ENCODE measurements around the gene PSMF1. TPM values are rescaled to one million over a fixed set of nuclear protein-coding genes. Genes with fewer than 3 reads are reported as not detected.

Gene PSMF1
- polyA plus RNA-seq, 4 donors = 43.6 to 118 (median 62.7) TPM

- 96 to 98% (median 97%) methylated on average over 12 of the region's 12 CpGs for WGBS, 3 donors
These were observed 42.6 kb downstream of the PSMF1 start for GRCh38 chr20:1160991-1161390.

GRCh38 chr20:1163105-1163504 lies 44.7 kb downstream of the PSMF1 start:
- Histone ChIP-seq H3K36me3 (ENCODE audit: control insufficient read depth in 3 of 3, insufficient read depth in 2 of 3, low read depth in 1 of 3, low read length in 3 of 3) (peaks cover 15 to 47% (median 34%) of the 10 kb centered on the region in 3 donors), H3K27me3 (ENCODE audit: control insufficient read depth in 3 of 3, insufficient read depth in 3 of 3, low read length in 3 of 3) (no peaks in the 10 kb centered on the region), H3K4me3 (ENCODE audit: low read depth in 1 of 3, low read length in 3 of 3) (no peak overlapping the region), H3K9me3 (ENCODE audit: control insufficient read depth in 2 of 2, insufficient read depth in 1 of 2, low read depth in 1 of 2, low read length in 1 of 2) (no peaks in the 10 kb centered on the region), H3K4me1 (ENCODE audit: control insufficient read depth in 3 of 3, insufficient read depth in 2 of 3, low read depth in 1 of 3, low read length in 2 of 3) (no peaks in the 10 kb centered on the region), H3K27ac (ENCODE audit: low read depth in 1 of 3, low read length in 2 of 3) (no peak overlapping the region)
- WGBS, 3 donors = 73 to 95% (median 92%) methylated on average over 6 of the region's 6 CpGs
- FAIRE-seq (no peak), DNase-seq (no peak)

More at GRCh38 chr20:1160991-1161390, 42.6 kb downstream of the PSMF1 start:
- Histone ChIP-seq H3K27me3 (ENCODE audit: control insufficient read depth in 3 of 3, insufficient read depth in 3 of 3, low read length in 3 of 3) (no peaks in the 10 kb centered on the region), H3K4me1 (ENCODE audit: control insufficient read depth in 3 of 3, insufficient read depth in 2 of 3, low read depth in 1 of 3, low read length in 2 of 3) (no peaks in the 10 kb centered on the region), H3K9me3 (ENCODE audit: control insufficient read depth in 2 of 2, insufficient read depth in 1 of 2, low read depth in 1 of 2, low read length in 1 of 2) (no peaks in the 10 kb centered on the region), H3K4me3 (ENCODE audit: low read depth in 1 of 3, low read length in 3 of 3) (no peak overlapping the region), H3K27ac (ENCODE audit: low read depth in 1 of 3, low read length in 2 of 3) (no peak overlapping the region), H3K36me3 (ENCODE audit: control insufficient read depth in 3 of 3, insufficient read depth in 2 of 3, low read depth in 1 of 3, low read length in 3 of 3) (peaks cover 15 to 44% (median 28%) of the 10 kb centered on the region in 3 donors)
- DNase-seq (no peak), FAIRE-seq (no peak)

- no peaks in the 10 kb centered on the region for H3K4me1 ChIP-seq (ENCODE audit: control insufficient read depth in 3 of 3, insufficient read depth in 2 of 3, low read depth in 1 of 3, low read length in 2 of 3)
- no peaks in the 10 kb centered on the region for H3K9me3 ChIP-seq (ENCODE audit: control insufficient read depth in 2 of 2, insufficient read depth in 1 of 2, low read depth in 1 of 2, low read length in 1 of 2)
- 88 to 97% (median 90%) methylated on average over 2 of the region's 2 CpGs for WGBS, 3 donors
- H3K27ac ChIP-seq (ENCODE audit: low read depth in 1 of 3, low read length in 2 of 3) = no peak overlapping the region
- peaks cover 15 to 47% (median 34%) of the 10 kb centered on the region in 3 donors for H3K36me3 ChIP-seq (ENCODE audit: control insufficient read depth in 3 of 3, insufficient read depth in 2 of 3, low read depth in 1 of 3, low read length in 3 of 3)
- no peak overlapping the region for H3K4me3 ChIP-seq (ENCODE audit: low read depth in 1 of 3, low read length in 3 of 3)
- FAIRE-seq (no peak), DNase-seq (no peak)
- H3K27me3 ChIP-seq (ENCODE audit: control insufficient read depth in 3 of 3, insufficient read depth in 3 of 3, low read length in 3 of 3) = no peaks in the 10 kb centered on the region
These were observed 45.3 kb downstream of the PSMF1 start for GRCh38 chr20:1163653-1164052.

DNA sequence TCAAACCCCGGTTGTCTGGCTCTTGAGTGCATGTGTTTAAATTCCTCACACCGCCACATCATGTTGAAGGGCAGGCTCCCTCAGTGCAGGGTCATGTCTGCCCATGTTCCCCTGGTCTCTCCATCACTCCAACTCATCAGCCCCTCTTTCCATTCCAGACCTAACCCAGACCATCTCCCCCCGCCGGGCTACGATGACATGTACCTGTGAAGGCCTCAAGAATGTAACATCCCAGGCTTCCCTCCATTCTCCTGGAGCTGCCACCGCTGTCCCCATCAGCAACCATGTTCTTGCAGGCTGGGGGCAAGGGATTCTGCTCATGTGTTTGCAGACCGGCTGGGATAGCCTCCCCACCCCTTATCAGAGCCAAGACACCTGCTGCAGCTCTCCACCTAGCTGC lies 46.5 kb downstream of the PSMF1 start:
- H3K27ac ChIP-seq (ENCODE audit: low read depth in 1 of 3, low read length in 2 of 3) = no peak overlapping the region
- no peak for FAIRE-seq
- H3K4me1 ChIP-seq (ENCODE audit: control insufficient read depth in 3 of 3, insufficient read depth in 2 of 3, low read depth in 1 of 3, low read length in 2 of 3) = no peaks in the 10 kb centered on the region
- WGBS, 3 donors = 97 to 99% (median 97%) methylated on average over 7 of the region's 7 CpGs
- no peaks in the 10 kb centered on the region for H3K9me3 ChIP-seq (ENCODE audit: control insufficient read depth in 2 of 2, insufficient read depth in 1 of 2, low read depth in 1 of 2, low read length in 1 of 2)
- H3K4me3 ChIP-seq (ENCODE audit: low read depth in 1 of 3, low read length in 3 of 3) = no peak overlapping the region
- no peak for DNase-seq
- H3K36me3 ChIP-seq (ENCODE audit: control insufficient read depth in 3 of 3, insufficient read depth in 2 of 3, low read depth in 1 of 3, low read length in 3 of 3) = peaks cover 15 to 53% (median 39%) of the 10 kb centered on the region in 3 donors
- H3K27me3 ChIP-seq (ENCODE audit: control insufficient read depth in 3 of 3, insufficient read depth in 3 of 3, low read length in 3 of 3) = no peaks in the 10 kb centered on the region

DNA sequence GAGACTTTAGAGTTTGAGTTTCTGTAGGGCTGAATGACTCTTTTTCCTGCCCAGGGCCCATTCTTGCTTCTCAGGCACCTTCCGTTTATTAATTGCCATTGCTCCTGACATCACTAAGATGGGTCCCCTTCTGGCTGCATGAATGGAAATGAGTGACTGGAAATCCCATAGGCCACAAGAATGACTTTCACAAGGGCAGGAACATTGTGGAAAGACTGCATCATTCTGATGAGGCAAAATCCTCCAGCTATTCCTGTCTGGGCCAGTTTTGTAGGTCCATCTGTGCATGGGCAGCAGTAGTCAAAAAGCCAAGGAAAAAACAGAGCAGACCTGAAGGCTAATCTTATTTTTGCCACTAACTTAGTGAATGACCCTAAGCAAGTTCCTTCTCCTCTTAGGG lies 47.1 kb downstream of the PSMF1 start:
- Histone ChIP-seq H3K27ac (ENCODE audit: low read depth in 1 of 3, low read length in 2 of 3) (no peak overlapping the region), H3K9me3 (ENCODE audit: control insufficient read depth in 2 of 2, insufficient read depth in 1 of 2, low read depth in 1 of 2, low read length in 1 of 2) (no peaks in the 10 kb centered on the region), H3K27me3 (ENCODE audit: control insufficient read depth in 3 of 3, insufficient read depth in 3 of 3, low read length in 3 of 3) (no peaks in the 10 kb centered on the region), H3K4me1 (ENCODE audit: control insufficient read depth in 3 of 3, insufficient read depth in 2 of 3, low read depth in 1 of 3, low read length in 2 of 3) (no peaks in the 10 kb centered on the region), H3K36me3 (ENCODE audit: control insufficient read depth in 3 of 3, insufficient read depth in 2 of 3, low read depth in 1 of 3, low read length in 3 of 3) (peaks cover 15 to 50% (median 37%) of the 10 kb centered on the region in 3 donors), H3K4me3 (ENCODE audit: low read depth in 1 of 3, low read length in 3 of 3) (no peak overlapping the region)
- FAIRE-seq = no peak
- 90 to 100% (median 100%) methylated on average over 1 of the region's 1 CpG for WGBS, 3 donors
- no peak for DNase-seq

- DNase-seq (no peak), FAIRE-seq (no peak)
- Histone ChIP-seq H3K9me3 (ENCODE audit: control insufficient read depth in 2 of 2, insufficient read depth in 1 of 2, low read depth in 1 of 2, low read length in 1 of 2) (no peaks in the 10 kb centered on the region), H3K4me3 (ENCODE audit: low read depth in 1 of 3, low read length in 3 of 3) (no peak overlapping the region), H3K4me1 (ENCODE audit: control insufficient read depth in 3 of 3, insufficient read depth in 2 of 3, low read depth in 1 of 3, low read length in 2 of 3) (no peaks in the 10 kb centered on the region), H3K36me3 (ENCODE audit: control insufficient read depth in 3 of 3, insufficient read depth in 2 of 3, low read depth in 1 of 3, low read length in 3 of 3) (peaks cover 15 to 50% (median 35%) of the 10 kb centered on the region in 3 donors), H3K27ac (ENCODE audit: low read depth in 1 of 3, low read length in 2 of 3) (no peak overlapping the region), H3K27me3 (ENCODE audit: control insufficient read depth in 3 of 3, insufficient read depth in 3 of 3, low read length in 3 of 3) (no peaks in the 10 kb centered on the region)
- WGBS, 3 donors = 95 to 96% (median 95%) methylated on average over 9 of the region's 9 CpGs
These were observed 47.5 kb downstream of the PSMF1 start for GRCh38 chr20:1165941-1166340.

DNA sequence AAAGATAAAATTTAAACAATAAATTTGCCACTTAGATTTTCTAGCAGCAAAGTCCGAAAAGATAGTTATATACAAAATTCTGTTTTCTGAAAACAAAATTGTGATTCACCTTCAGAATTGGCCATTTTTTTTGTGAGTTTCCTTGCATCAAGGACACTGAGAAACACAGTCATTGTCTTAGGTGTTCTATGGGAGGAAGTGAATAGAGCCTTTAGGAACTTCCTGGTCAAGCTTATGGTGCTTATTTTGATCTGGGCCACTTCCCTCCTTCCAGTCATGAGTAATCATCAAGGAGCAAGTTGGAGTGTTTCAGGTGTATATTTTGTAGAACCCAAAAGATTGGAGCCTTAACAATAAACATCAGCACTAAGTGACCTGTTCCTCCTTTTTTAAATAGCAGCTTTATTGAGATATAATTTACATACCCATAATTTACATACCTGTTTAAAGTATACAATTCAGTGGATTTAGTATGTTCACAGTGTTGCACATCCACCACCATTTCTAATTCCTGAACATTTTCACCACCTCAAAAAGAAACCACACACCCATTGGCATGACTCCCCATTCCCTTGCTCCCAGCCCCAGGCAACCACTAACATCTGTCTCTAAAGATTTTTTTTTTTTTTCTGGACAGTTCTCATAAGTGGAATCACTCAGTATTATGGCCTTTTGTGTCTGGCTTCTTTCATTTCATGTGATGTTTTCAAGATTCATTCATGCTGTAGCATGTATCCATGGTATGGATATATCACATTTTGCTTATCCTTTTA lies 48.7 kb downstream of the PSMF1 start:
- DNase-seq (no peak), FAIRE-seq (no peak)
- no peaks in the 10 kb centered on the region for H3K9me3 ChIP-seq (ENCODE audit: control insufficient read depth in 2 of 2, insufficient read depth in 1 of 2, low read depth in 1 of 2, low read length in 1 of 2)
- H3K4me1 ChIP-seq (ENCODE audit: control insufficient read depth in 3 of 3, insufficient read depth in 2 of 3, low read depth in 1 of 3, low read length in 2 of 3) = no peaks in the 10 kb centered on the region
- H3K4me3 ChIP-seq (ENCODE audit: low read depth in 1 of 3, low read length in 3 of 3) = no peak overlapping the region
- no peak overlapping the region for H3K27ac ChIP-seq (ENCODE audit: low read depth in 1 of 3, low read length in 2 of 3)
- 92 to 100% (median 95%) methylated on average over 1 of the region's 1 CpG for WGBS, 3 donors
- H3K36me3 ChIP-seq (ENCODE audit: control insufficient read depth in 3 of 3, insufficient read depth in 2 of 3, low read depth in 1 of 3, low read length in 3 of 3) = peaks cover 15 to 55% (median 38%) of the 10 kb centered on the region in 3 donors
- no peaks in the 10 kb centered on the region for H3K27me3 ChIP-seq (ENCODE audit: control insufficient read depth in 3 of 3, insufficient read depth in 3 of 3, low read length in 3 of 3)

DNA sequence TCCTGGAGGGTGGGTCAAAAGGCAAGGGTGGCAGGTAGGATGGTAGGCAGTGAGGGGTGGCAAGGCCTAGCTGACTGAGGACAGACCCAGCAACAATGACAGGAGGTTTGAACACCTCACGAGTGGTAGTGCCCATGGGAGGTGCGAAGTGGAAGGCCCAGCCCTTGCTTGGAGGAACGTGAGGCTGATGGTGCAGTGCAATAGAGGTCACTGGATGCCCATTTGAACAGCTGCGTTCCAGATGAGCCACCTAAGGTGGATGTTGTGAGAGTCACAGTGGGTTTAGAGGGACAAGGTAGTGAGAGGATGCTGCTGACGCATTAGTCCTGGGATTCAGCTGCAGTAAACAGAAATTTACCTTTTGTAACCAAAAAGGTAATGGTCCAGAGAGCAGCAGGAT lies 50.8 kb downstream of the PSMF1 start:
- Histone ChIP-seq H3K27me3 (ENCODE audit: control insufficient read depth in 3 of 3, insufficient read depth in 3 of 3, low read length in 3 of 3) (no peaks in the 10 kb centered on the region), H3K36me3 (ENCODE audit: control insufficient read depth in 3 of 3, insufficient read depth in 2 of 3, low read depth in 1 of 3, low read length in 3 of 3) (peaks cover 7 to 58% (median 27%) of the 10 kb centered on the region in 3 donors), H3K9me3 (ENCODE audit: control insufficient read depth in 2 of 2, insufficient read depth in 1 of 2, low read depth in 1 of 2, low read length in 1 of 2) (no peaks in the 10 kb centered on the region), H3K4me1 (ENCODE audit: control insufficient read depth in 3 of 3, insufficient read depth in 2 of 3, low read depth in 1 of 3, low read length in 2 of 3) (no peaks in the 10 kb centered on the region), H3K4me3 (ENCODE audit: low read depth in 1 of 3, low read length in 3 of 3) (no peak overlapping the region), H3K27ac (ENCODE audit: low read depth in 1 of 3, low read length in 2 of 3) (no peak overlapping the region)
- 95 to 97% (median 96%) methylated on average over 5 of the region's 5 CpGs for WGBS, 3 donors
- DNase-seq = no peak
- no peak for FAIRE-seq
